ENCODE results near the gene OPRM1. TPM values are rescaled to one million over a fixed set of nuclear protein-coding genes. Genes with fewer than 3 reads are reported as not detected.
"Not testable (repeated sequence)": the region's sequence is repeated elsewhere in the genome, so short reads cannot be mapped to it uniquely, and the experiment has no call there.

Gene OPRM1
- total RNA-seq, 1 donor from 2014 or later = not detected

DNA sequence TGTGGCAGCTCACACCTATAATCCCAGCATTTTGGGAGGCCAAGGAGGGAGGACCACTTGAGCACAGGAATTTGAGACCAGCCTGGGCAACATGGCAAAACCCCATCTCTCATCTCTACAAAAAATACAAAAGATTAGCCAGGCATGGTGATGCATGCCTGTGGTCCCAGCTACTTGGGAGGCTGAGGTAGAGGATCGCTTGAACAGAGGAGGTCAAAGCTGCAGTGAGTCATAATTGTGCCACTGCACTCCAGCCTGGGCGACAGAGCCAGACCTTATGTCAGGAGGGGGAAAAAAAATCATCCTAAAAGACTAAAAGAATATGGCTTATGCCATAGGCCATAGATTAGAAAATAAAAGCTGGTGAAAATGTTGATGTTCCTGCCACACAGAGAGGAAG lies 39.6 kb downstream of the OPRM1 start:
- intact Hi-C loops (cut with micrococcal nuclease); DNase-seq; ATAC-seq: not testable (repeated sequence)

DNA sequence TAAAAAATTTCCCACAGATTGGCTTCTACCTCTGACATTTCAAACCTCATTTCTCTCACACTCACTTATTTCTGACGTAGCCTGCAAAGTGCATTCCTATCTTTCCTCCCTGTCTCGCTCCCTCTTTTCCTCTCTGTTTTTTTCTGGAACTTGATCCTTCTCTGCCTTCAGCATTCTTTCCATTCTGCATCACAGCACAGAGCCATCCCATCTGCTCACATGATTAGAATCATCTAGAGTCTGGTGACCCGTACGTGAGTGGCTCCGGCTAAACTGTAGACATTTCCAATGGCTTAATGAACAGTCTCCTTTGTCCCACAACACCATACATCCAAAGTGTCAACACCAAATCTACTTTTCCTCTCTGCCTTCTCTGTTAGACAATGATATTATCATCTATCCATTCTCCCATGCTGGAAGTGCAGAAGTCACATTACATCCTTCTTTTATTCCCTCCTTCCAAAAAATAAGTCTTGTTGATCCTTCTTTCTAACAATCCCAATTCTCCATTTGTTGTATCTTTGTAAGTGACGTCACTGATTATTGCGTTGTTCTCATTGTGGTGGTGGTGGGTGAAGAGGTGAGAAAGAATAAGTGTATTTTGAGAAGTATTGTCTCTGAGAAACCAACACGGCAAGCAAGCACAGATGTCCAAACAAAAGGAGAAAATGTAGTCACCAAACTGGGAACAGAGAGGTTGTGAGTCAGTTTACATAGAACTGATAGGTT lies 41.6 kb downstream of the OPRM1 start:
- DNase-seq = no peak
- no peak for ATAC-seq
- intact Hi-C loops (cut with micrococcal nuclease) = no loop called here

DNA sequence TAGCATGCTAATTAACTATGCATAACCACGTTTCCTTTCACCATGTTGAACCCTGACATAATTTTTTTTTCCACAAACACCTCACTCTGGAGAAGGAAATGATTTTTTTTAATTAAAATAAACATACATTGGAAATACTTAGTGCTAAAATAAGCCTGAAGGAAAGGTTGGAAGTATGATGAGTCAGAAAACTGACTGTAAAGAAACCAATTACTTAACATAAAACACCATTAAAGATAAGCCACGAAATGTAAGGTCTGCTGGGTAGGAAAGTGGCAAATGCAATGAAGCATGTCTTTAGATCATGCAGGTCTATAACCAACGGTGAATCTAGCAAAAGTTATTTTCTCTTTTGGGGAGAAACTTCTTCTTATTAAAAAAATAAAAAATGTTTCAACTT lies 47.5 kb downstream of the OPRM1 start:
- no peak for ATAC-seq

DNA sequence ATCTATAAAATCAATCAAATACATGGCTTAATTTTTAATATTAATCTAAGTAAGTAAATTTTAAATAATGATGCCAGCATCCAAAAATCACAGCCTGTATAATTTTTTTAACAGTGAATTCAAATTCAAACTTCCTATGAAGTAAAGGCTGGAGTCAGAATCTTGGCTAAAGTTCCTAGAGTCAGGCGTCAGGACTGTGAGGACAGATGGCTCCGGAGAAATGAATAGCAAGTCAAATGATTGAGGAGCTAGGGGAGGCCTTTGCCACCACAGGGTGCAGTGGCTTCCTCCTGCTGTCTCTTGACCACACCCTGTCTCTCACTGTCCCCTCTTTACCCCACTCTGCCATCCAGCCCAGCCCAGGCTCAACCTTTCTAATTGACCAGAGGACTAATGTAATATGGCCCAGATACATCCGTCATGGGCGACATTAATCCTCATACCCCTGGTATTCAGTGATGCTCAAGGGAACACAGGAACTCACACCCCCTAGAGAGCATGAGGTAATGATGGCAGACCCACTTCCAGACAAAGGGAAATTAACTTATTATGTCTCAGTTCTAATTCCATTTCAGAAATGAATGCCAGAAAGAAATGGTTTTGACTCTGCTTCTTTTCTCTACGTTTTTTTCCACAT lies 53.4 kb downstream of the OPRM1 start:
- DNase-seq (no peak), ATAC-seq (no peak)
- intact Hi-C loops (cut with micrococcal nuclease) = no loop called here

More for the DNA sequence above, 47.5 kb downstream of the OPRM1 start:
- intact Hi-C loops (cut with micrococcal nuclease) = no loop called here
- no peak for DNase-seq

DNA sequence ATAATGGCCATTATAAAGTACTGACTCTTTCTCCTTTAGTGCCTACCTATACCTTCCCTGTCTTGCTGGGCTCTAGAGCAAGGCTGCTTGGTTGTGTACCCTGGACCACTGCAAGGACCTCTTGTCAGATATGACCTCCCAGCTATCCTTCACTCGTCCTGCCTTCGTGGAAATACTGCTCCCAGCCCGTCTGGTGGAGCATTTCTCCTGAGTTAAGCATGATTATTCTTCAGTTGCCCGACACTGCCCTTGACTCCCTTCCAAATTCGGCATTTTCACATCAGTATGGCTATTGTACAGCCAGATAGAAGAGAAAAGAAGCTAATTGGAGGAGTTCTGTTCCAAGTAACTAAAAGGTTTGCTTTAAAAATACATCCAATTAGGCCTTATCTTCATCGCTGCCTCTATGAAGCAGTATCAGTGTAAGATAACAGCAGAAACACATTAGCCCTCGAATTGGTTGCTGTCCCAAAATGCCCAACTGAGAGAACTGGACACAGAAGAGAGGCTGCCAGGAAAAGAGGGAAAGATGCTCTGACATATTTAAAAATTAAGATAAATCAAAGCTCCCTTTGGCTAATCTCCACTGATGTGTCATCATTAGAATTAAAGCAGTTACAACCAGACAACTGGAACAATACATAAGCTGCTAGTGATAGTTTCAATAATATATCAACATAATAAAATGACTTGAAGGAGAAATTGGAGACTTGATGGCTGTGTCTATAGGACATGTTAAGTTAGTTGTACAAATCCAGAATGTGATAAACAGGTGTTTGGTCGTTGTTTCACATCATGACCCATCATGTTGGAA lies 54.4 kb downstream of the OPRM1 start:
- ATAC-seq = no peak
- no peak for DNase-seq
- intact Hi-C loops (cut with micrococcal nuclease) = no loop called here

DNA sequence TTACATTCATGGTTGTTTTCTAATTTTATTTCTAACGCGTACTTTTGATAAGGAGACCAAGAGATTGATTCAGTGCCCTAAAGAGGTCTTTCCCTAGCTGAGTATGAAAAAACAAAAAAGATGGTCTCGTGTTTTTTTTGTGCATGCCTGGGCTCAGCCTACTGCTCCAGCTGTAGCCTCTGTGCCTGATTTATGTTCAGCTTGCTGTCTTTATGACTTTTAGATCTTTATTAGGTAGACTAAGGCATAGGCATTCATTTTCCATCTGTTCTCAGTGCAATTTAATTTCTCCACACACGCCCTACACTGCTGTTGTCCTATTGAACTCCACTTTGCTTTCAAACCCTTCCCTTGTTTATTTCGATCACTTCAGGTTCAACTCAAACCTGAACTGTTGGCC lies 56.5 kb downstream of the OPRM1 start:
- no peak for DNase-seq
- intact Hi-C loops (cut with micrococcal nuclease) = no loop called here
- no peak for ATAC-seq

DNA sequence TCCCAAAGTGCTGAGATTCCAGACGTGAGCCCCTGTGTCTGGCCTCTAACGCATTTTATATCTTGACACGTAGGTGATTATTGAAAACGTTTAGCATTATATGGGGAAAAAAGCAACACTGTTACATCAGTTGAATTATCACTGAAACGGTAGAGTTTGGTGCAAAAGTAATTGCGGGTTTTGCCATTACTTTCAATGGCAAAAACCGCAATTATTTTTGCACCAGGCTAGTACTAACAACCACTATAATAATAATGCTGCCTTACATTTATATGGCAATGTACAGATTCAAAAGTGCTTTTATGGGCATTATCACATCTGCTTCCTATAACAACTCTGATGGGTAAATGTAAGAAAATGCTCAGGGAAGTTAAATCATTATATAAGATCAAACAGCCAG lies 57.3 kb downstream of the OPRM1 start:
- intact Hi-C loops (cut with micrococcal nuclease) = no loop called here
- ATAC-seq (no peak), DNase-seq (no peak)

DNA sequence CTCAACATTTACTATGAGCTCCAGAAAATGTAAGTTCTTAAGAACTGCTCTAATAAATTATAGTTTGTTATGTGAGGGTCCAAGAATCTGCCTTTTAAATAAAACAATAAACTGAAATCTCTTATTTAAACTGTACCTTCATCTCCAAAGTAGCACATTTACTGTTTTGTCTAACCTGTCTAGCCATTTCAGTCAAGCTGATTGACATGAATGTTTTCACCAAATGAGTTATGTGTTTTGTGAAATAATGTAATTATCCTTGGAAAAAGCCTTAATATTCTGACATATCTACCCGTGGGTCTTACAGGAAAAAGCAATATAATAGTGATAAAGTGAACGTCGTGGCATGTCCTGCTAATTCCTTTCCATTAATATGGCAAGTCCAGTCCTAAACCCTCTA lies 57.8 kb downstream of the OPRM1 start:
- intact Hi-C loops (cut with micrococcal nuclease) = no loop called here

DNA sequence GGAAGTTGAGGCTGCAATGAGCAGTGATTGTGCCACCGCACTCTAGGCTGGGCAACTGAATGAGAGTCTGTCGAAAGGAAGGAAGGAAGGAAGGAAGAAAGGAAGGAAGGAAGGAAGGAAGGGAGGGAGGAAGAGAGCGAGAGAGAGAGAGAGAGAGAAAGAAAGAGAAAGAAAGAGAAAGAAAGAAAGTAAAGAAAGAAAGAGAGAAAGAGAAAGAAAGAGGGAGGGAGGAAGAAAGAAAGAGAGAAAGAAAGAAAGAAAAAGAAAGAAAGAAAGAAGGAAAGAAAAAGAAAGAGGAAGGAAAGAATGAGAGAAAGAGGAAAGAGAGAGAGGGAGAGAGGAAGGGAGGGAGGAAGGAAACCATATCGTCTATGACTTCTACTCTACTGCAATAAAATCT lies 60.2 kb downstream of the OPRM1 start:
- no peak for ATAC-seq
- intact Hi-C loops (cut with micrococcal nuclease) = no loop called here
- no peak for DNase-seq

More for the DNA sequence above, 57.8 kb downstream of the OPRM1 start:
- ATAC-seq (no peak), DNase-seq (no peak)

DNA sequence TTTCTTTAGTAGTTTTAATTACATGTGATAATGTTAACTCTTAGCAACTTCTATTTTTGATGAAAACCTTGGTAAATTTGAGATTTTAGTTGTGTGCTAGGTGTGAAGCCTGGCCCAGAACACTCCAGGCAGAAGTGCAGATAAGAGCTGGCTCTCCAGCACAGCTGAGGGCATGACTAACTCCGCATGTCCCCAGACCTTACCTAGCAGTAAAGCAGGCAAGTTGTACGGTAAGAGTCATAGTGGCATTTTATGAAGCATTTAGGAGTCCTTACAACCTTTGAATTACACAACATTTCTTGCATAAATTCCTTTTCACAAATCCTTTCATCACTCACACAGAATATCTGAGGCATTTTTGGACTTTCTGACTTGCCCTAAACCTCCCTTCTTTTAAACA lies 67.2 kb downstream of the OPRM1 start:
- ATAC-seq (no peak), DNase-seq (no peak)
- intact Hi-C loops (cut with micrococcal nuclease) = no loop called here

DNA sequence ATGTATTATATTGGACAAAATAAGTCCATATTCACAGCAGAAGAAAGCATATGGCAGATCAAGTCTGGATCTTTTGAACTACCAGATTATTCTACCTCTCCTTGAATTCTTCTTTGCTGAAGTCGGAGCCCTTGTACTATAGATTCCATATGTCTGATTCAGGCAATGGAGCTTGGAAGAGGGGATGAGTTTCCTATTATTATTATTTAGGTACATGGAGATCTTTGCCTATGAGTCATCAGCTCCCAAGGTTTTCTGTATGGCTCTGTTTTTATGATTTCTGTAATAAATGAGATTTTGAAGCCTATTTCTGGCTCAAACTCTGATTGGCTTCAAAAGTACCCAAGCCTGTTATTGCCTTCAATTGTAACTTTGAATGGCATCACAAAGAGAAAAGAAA lies 72.0 kb downstream of the OPRM1 start:
- DNase-seq = no peak
- ATAC-seq = no peak
- intact Hi-C loops (cut with micrococcal nuclease) = no loop called here

DNA sequence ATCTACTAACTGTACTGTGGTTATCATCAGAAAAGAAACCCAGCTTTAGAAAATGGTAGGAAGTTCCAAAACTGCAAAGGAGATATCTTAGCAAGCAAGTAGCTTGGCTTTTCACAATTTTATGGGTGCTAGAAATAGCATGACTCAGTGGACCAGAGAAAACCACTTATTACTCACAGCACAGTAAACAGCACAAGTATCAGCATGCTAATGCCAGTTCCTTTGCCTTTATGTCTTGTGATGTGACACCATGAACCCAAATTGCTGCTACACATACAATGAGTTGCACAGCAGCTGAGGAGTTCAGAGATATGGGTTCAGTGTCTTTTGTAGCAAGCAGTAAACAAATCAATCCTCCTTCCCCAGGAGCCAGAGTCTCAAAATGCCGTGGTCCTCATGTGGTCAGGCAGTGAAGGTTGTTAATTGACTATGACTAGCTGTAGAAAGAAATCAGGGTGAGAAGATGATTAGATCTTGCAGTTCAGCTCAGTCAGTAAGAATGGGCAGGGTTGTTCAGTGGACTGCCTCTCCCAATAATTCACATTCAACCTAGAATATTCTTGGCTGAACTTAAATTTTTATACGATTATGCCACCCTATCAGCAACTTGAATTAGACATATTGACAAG lies 73.3 kb downstream of the OPRM1 start:
- intact Hi-C loops (cut with micrococcal nuclease) = no loop called here
- ATAC-seq (no peak), DNase-seq (no peak)

DNA sequence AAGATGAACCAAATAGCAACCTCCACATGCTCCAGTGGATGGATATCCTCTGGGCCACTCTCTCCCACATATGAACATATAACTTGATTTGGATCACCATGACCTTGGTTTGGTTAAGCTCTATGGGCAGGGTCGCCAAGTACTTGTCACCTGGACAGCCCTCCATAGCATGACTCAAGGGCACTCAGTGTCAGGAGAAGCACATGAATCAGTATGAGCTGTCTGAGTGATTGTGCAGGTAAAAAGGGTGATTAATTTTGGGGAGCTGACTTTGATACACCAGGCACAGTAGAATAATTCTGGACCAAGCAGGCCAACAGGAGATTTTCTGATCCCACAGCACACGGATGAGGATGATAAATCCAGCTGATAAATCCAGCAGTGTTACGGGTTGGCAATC lies 74.4 kb downstream of the OPRM1 start:
- no peak for ATAC-seq
- no peak for DNase-seq
- intact Hi-C loops (cut with micrococcal nuclease) = no loop called here

DNA sequence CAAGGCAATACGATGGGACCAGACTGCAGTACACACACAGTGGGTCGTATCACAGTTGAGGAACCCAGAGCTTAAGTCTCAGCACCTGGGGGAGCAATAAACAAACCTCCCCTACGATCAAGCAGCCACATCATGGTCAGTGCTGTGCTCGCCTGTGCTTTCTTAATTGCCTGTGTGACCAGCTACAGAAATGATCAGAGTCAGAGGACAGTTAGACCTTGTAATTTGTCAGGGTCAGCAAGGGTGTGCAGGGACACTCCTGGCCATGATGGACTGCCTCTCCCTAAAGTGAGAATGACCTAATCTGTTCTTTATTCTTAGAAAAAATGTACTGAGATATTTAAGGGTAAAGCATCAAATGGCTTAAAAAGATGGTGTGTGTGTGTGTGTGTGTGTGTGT lies 78.4 kb downstream of the OPRM1 start:
- intact Hi-C loops (cut with micrococcal nuclease) = no loop called here
- ATAC-seq (no peak), DNase-seq (no peak)

DNA sequence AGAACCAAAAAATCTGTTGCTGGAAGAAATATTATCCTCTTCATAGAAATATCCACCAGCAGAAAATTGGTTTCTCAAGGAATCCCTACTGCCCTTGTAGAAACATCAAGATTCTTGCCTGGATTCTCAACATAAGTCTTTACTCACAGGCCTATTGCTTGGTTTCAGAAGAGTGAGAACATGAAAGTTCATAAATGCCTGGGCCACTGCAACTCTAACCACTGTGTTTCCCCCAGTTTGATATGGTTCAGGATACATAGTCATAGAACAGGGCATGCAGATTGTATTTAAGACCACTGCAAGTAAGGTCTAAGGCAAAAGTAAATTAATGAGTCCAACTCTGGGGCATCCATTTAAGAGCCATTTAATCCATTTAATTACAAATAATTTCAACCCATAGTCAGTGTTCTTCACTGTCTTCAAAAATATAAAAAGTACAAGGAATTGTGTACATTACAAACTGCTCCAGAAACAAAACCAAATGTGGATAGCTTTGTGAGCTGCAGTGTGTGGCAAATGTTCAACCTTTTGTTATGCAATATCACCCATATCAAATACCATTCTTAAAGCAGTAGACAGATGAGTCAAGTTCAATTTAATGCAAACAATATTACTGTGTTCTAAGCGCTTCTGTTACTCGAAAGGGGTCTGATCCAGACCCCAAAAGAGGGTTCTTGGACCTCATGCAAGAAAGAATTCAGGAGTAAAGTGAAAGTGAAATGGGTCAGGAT lies 83.3 kb downstream of the OPRM1 start:
- no peak for ATAC-seq
- intact Hi-C loops (cut with micrococcal nuclease) = no loop called here
- no peak for DNase-seq

DNA sequence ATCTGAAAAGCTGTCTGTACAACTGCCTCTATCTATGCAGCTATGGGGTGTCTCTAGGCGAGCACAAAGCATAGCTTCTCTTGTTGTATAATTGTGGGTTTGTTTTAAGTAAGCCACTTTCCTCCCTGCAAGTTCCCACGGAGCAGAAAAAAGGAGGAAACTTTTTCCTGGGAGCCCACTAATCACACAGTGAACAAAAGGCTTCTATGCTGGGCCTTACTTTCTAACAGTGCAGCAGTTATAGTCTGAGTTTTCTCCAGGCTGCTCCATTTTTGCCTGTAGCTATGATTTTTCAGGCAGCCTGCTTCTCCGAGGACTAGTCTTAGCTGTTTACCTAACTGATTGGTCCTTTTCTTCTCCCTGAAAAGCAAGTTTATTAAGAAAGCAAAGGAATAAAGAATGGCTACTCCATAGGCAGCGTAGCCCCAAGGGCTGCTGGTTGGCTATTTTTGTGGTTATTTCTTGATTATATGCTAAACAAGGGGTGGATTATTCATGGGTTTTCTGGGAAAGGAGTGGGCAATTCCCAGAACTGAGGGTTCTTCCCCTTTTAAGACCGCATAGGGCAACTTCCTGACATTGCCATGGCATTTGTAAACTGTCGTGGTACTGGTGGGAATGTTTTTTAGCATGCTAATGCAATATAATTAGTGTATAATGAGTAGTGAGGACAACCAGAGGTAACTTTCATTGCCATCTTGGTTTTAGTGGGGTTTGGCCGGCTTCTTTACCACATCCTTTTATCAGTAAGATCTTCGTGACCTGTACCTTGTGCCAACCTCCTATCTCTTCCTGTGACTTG lies 84.3 kb downstream of the OPRM1 start:
- intact Hi-C loops (cut with micrococcal nuclease) = no loop called here
- DNase-seq (no peak), ATAC-seq (no peak)

DNA sequence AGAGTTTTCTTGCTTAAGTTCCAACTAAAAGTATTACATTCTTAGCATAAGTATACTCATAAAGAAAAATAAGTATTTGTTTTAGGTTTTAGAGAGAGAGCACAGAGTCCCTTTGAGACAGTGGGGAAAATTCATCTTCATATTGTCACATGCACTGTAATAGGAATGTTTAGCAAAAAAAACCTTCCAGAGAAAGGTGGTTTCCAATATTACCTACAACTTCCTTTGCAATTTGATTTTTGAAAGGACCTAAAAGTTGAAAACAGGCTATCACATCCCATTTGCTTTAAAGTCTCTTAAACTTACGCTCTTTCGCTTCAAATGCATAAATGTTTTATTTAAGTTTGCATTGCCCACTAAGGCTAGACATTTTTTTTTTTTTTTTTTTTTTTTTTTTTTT lies 86.4 kb downstream of the OPRM1 start:
- intact Hi-C loops (cut with micrococcal nuclease) = no loop called here
- ATAC-seq (no peak), DNase-seq (no peak)

DNA sequence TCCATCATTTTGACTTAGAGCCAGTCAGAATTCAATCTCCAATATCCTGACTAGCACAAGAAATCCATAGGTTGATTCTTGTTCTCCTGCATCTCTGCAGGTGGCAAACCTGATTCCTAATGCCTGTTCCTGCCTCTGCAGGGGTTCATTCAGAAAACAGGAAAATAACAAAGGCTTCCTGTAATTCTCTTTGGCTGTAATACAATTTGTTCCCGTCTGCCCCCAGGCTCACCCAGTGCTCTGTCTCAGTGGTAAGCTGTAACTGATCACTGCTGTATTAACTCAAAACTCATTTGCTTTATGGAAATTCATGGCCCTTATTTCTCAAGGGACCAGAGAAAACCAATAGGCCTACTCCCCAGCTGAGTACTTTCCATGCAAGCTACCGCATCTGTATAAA lies 88.6 kb downstream of the OPRM1 start:
- intact Hi-C loops (cut with micrococcal nuclease) = no loop called here
- ATAC-seq (no peak), DNase-seq (no peak)

Data from left ventricle myocardium superior (tissue), 1 donor.